Activated T-helper 2 cell treated with anti-CD3 and anti-CD28 coated beads, Interferon-gamma antibody, Interleukin-2, Interleukin-4, amounts not matched to agents 10 μg/mL and 5 μg/mL and 100 μg/mL, durations not matched to agents 14 hours and 24 hours and 36 hours (primary cell): ENCODE measurements around the gene PDHX. TPM values are rescaled to one million over a fixed set of nuclear protein-coding genes. Genes with fewer than 3 reads are reported as not detected.
"Not testable (repeated sequence)": the region's sequence is repeated elsewhere in the genome, so short reads cannot be mapped to it uniquely, and the experiment has no call there.

Experiments used
- DNase-seq: peaks from one replicate; pipeline ENCODE4 v3.0.0; 2021; ENCODE audit warnings: low spot score
- H3K27ac Mint-ChIP-seq: one replicate; pipeline ENCODE4 v1.8.0; 2021; ENCODE audit warnings: mixed read lengths
- H3K27me3 Mint-ChIP-seq: one replicate; pipeline ENCODE4 v1.8.0; 2021; ENCODE audit warnings: low read depth, mixed read lengths
- H3K36me3 Mint-ChIP-seq: one replicate; pipeline ENCODE4 v1.8.0; 2021; ENCODE audit warnings: low read depth, mixed read lengths
- H3K4me1 Mint-ChIP-seq: one replicate; pipeline ENCODE4 v1.8.0; 2021; ENCODE audit warnings: low read depth, mixed read lengths
- H3K4me3 Mint-ChIP-seq: one replicate; pipeline ENCODE4 v1.8.0; 2021; ENCODE audit warnings: low read depth, mild to moderate bottlenecking, moderate library complexity, mixed read lengths
- H3K9me3 Mint-ChIP-seq: one replicate; pipeline ENCODE4 v1.8.0; 2021; ENCODE audit warnings: mixed read lengths
- intact Hi-C: fragments of 100-400 bp; cut with micrococcal nuclease; formaldehyde crosslinking; loops from one replicate; pipeline ENCODE4 v1.15.1; 2023
- total RNA-seq: library from RNA; stranded (reverse); gene quantifications from 2 replicates; pipeline ENCODE4 v1.2.3, GENCODE V29; 2022

PDHX gene
- total RNA-seq, 1 donor from 2014 or later: 29.7 TPM

GRCh38 chr11:34896191-34896590, 20.2 kb upstream of the PDHX start:
- H3K4me1 Mint-ChIP-seq, intact Hi-C loops, H3K27me3 Mint-ChIP-seq, DNase-seq, H3K4me3 Mint-ChIP-seq, H3K27ac Mint-ChIP-seq: not testable (repeated sequence)
- H3K9me3 Mint-ChIP-seq: peaks cover 43% of the 10 kb centered on the region
- H3K36me3 Mint-ChIP-seq: peaks cover 34% of the 10 kb centered on the region

- DNase-seq: no peak
- no peak overlapping the region for H3K4me3 Mint-ChIP-seq
Observed at GRCh38 chr11:34897171-34897870, 19.1 kb upstream of the PDHX start.

GRCh38 chr11:34898474-34898873, 17.9 kb upstream of the PDHX start:
- H3K27me3 Mint-ChIP-seq: no peaks in the 10 kb centered on the region
- peaks cover 43% of the 10 kb centered on the region for H3K36me3 Mint-ChIP-seq
- no peaks in the 10 kb centered on the region for H3K4me1 Mint-ChIP-seq
- H3K27ac Mint-ChIP-seq: no peak overlapping the region
- intact Hi-C loops: no loop called here
- no peak for DNase-seq
- H3K4me3 Mint-ChIP-seq: no peak overlapping the region
- H3K9me3 Mint-ChIP-seq: peaks cover 54% of the 10 kb centered on the region

More at GRCh38 chr11:34897171-34897870, 19.1 kb upstream of the PDHX start:
- peaks cover 48% of the 10 kb centered on the region for H3K9me3 Mint-ChIP-seq
- intact Hi-C loops: no loop called here
- H3K27me3 Mint-ChIP-seq: no peaks in the 10 kb centered on the region
- no peak overlapping the region for H3K27ac Mint-ChIP-seq
- peaks cover 35% of the 10 kb centered on the region for H3K36me3 Mint-ChIP-seq
- no peaks in the 10 kb centered on the region for H3K4me1 Mint-ChIP-seq

- no peak for DNase-seq
- Mint-ChIP-seq H3K27me3 (no peaks in the 10 kb centered on the region), H3K4me1 (no peaks in the 10 kb centered on the region), H3K4me3 (no peak overlapping the region), H3K9me3 (peaks cover 63% of the 10 kb centered on the region), H3K36me3 (peaks cover 52% of the 10 kb centered on the region), H3K27ac (no peak overlapping the region)
- intact Hi-C loops: no loop called here
Observed at GRCh38 chr11:34899633-34900016, 16.8 kb upstream of the PDHX start.

- no peaks in the 10 kb centered on the region for H3K4me1 Mint-ChIP-seq
Observed at GRCh38 chr11:34904421-34904955, 11.9 kb upstream of the PDHX start.

GRCh38 chr11:34905666-34906065, 10.8 kb upstream of the PDHX start:
- intact Hi-C loops: no loop called here
- Mint-ChIP-seq H3K36me3 (peaks cover 25% of the 10 kb centered on the region), H3K27me3 (no peaks in the 10 kb centered on the region), H3K9me3 (peaks cover 32% of the 10 kb centered on the region), H3K4me3 (no peak overlapping the region), H3K27ac (no peak overlapping the region), H3K4me1 (no peaks in the 10 kb centered on the region)
- no peak for DNase-seq

More at GRCh38 chr11:34904421-34904955, 11.9 kb upstream of the PDHX start:
- Mint-ChIP-seq H3K27ac (no peak overlapping the region), H3K4me3 (no peak overlapping the region), H3K9me3 (peaks cover 44% of the 10 kb centered on the region), H3K36me3 (peaks cover 36% of the 10 kb centered on the region), H3K27me3 (no peaks in the 10 kb centered on the region)
- DNase-seq: no peak
- intact Hi-C loops: no loop called here

- H3K4me1 Mint-ChIP-seq: no peaks in the 10 kb centered on the region
- H3K9me3 Mint-ChIP-seq: peaks cover 20% of the 10 kb centered on the region
- peaks cover 23% of the 10 kb centered on the region for H3K36me3 Mint-ChIP-seq
- H3K4me3 Mint-ChIP-seq: no peak overlapping the region
- no peak for DNase-seq
- no peak overlapping the region for H3K27ac Mint-ChIP-seq
- H3K27me3 Mint-ChIP-seq: no peaks in the 10 kb centered on the region
- intact Hi-C loops: no loop called here
Observed at GRCh38 chr11:34907934-34908593, 8.4 kb upstream of the PDHX start.

GRCh38 chr11:34909415-34909814, 7.0 kb upstream of the PDHX start:
- peaks cover 23% of the 10 kb centered on the region for H3K36me3 Mint-ChIP-seq
- no peak overlapping the region for H3K4me3 Mint-ChIP-seq
- DNase-seq: no peak
- intact Hi-C loops: no loop called here
- no peaks in the 10 kb centered on the region for H3K27me3 Mint-ChIP-seq
- H3K4me1 Mint-ChIP-seq: peaks cover 3% of the 10 kb centered on the region
- H3K27ac Mint-ChIP-seq: no peak overlapping the region
- H3K9me3 Mint-ChIP-seq: peaks cover 9% of the 10 kb centered on the region

- H3K9me3 Mint-ChIP-seq: peaks cover 4% of the 10 kb centered on the region
- no peaks in the 10 kb centered on the region for H3K27me3 Mint-ChIP-seq
- peaks cover 18% of the 10 kb centered on the region for H3K36me3 Mint-ChIP-seq
- no peak overlapping the region for H3K27ac Mint-ChIP-seq
- intact Hi-C loops: no loop called here
- no peak for DNase-seq
- H3K4me1 Mint-ChIP-seq: peaks cover 3% of the 10 kb centered on the region
- H3K4me3 Mint-ChIP-seq: no peak overlapping the region
Observed at GRCh38 chr11:34909955-34910354, 6.5 kb upstream of the PDHX start.

- H3K9me3 Mint-ChIP-seq: no peaks in the 10 kb centered on the region
- H3K36me3 Mint-ChIP-seq: peaks cover 22% of the 10 kb centered on the region
- intact Hi-C loops: no loop called here
- DNase-seq: no peak
- H3K4me3 Mint-ChIP-seq: no peak overlapping the region
- H3K27ac Mint-ChIP-seq: no peak overlapping the region
- H3K27me3 Mint-ChIP-seq: no peaks in the 10 kb centered on the region
- peaks cover 9% of the 10 kb centered on the region for H3K4me1 Mint-ChIP-seq
Observed at GRCh38 chr11:34910817-34911216, 5.6 kb upstream of the PDHX start.

- H3K4me3 Mint-ChIP-seq: no peak overlapping the region
- no peak for DNase-seq
- no peaks in the 10 kb centered on the region for H3K9me3 Mint-ChIP-seq
- peaks cover 20% of the 10 kb centered on the region for H3K36me3 Mint-ChIP-seq
- H3K27me3 Mint-ChIP-seq: no peaks in the 10 kb centered on the region
- intact Hi-C loops: no loop called here
- H3K4me1 Mint-ChIP-seq: peaks cover 9% of the 10 kb centered on the region
- H3K27ac Mint-ChIP-seq: no peak overlapping the region
Observed at GRCh38 chr11:34911676-34912075, 4.7 kb upstream of the PDHX start.

GRCh38 chr11:34913556-34913955, 2.9 kb upstream of the PDHX start:
- Mint-ChIP-seq H3K4me1 (peaks cover 23% of the 10 kb centered on the region), H3K36me3 (peaks cover 20% of the 10 kb centered on the region)
- DNase-seq, H3K27me3 Mint-ChIP-seq, H3K27ac Mint-ChIP-seq, H3K9me3 Mint-ChIP-seq, intact Hi-C loops, H3K4me3 Mint-ChIP-seq: not testable (repeated sequence)
